ENCODE measurements around the gene EID2B.

Gene EID2B

GRCh38 chr19:39532233-39533002 lies at the start of gene EID2B:
EID2B (minus strand) TSS chr19:39532852; CDS start chr19:39532802, 50 bp downstream.
- peak; percentile 87 for DNase-seq

- DNase-seq: no peak
Measured at GRCh38 chr19:39582442-39582841, 49.8 kb upstream of the EID2B start.

- DNase-seq: no peak
Measured at GRCh38 chr19:39568604-39569003, 36.0 kb upstream of the EID2B start.

GRCh38 chr19:39566064-39566463 lies 33.4 kb upstream of the EID2B start:
- DNase-seq: no peak

- no peak for DNase-seq
Measured at GRCh38 chr19:39563408-39563807, 30.8 kb upstream of the EID2B start.

GRCh38 chr19:39558624-39559117 lies 26.0 kb upstream of the EID2B start:
- peak; percentile 12 for DNase-seq

GRCh38 chr19:39557811-39558623 lies 25.4 kb upstream of the EID2B start:
- DNase-seq: no peak

GRCh38 chr19:39555883-39556282 lies 23.2 kb upstream of the EID2B start:
- DNase-seq: no peak

GRCh38 chr19:39554701-39555311 lies 22.2 kb upstream of the EID2B start:
- no peak for DNase-seq

GRCh38 chr19:39553082-39553652 lies 20.5 kb upstream of the EID2B start:
- DNase-seq: no peak

- DNase-seq: no peak
Measured at GRCh38 chr19:39550197-39550596, 17.5 kb upstream of the EID2B start.

- no peak for DNase-seq
Measured at GRCh38 chr19:39546599-39546998, 13.9 kb upstream of the EID2B start.

- no peak for DNase-seq
Measured at GRCh38 chr19:39544911-39545310, 12.3 kb upstream of the EID2B start.

GRCh38 chr19:39544226-39544903 lies 11.7 kb upstream of the EID2B start:
- no peak for DNase-seq

- DNase-seq: no peak
Measured at GRCh38 chr19:39543477-39543857, 10.8 kb upstream of the EID2B start.

- no peak for DNase-seq
Measured at GRCh38 chr19:39542206-39542605, 9.6 kb upstream of the EID2B start.

GRCh38 chr19:39540333-39540673 lies 7.7 kb upstream of the EID2B start:
- no peak for DNase-seq

GRCh38 chr19:39539518-39540332 lies 7.1 kb upstream of the EID2B start, which contains the start of gene EID2:
EID2 (minus strand) TSS chr19:39540161; CDS start chr19:39540079, 82 bp downstream.
- DNase-seq: peak; percentile 85

- DNase-seq: no peak
Measured at GRCh38 chr19:39539165-39539517, 6.5 kb upstream of the EID2B start.

GRCh38 chr19:39533791-39534190 lies 1.1 kb upstream of the EID2B start:
- no peak for DNase-seq

- DNase-seq: no peak
Measured at GRCh38 chr19:39533003-39533512, 406 bp upstream of the EID2B start.

- DNase-seq: no peak
Measured at GRCh38 chr19:39531834-39532232, 819 bp downstream of the EID2B start.
